Measurements from ENCODE around the gene DLGAP1.

Gene DLGAP1

GRCh38 chr18:3723554-3723953, 731.6 kb downstream of the DLGAP1 start:
- Histone ChIP-seq H3K4me3 (replicated peaks; ENCODE audit: insufficient read depth, low read length) (no peak overlapping the region), H3K27ac (replicated peaks) (peak overlapping the region; percentile 12; the same call in 1 of the 2 replicates), H3K27me3 (ENCODE audit: insufficient read depth, poor library complexity, severe bottlenecking) (no peaks in the 10 kb centered on the region)
- peak; percentile 21 for TF ChIP-seq REST (IDR thresholded peaks at IDR 0.05; ENCODE audit: insufficient replicate concordance, low read depth)
- no peak for TF ChIP-seq GABPA (IDR thresholded peaks at IDR 0.05; ENCODE audit: low read depth)
- peak in 1 of 2 experiments; percentile 44 for DNase-seq (ENCODE audit: low read depth in 1 of 2, low spot score in 1 of 2)

DNA sequence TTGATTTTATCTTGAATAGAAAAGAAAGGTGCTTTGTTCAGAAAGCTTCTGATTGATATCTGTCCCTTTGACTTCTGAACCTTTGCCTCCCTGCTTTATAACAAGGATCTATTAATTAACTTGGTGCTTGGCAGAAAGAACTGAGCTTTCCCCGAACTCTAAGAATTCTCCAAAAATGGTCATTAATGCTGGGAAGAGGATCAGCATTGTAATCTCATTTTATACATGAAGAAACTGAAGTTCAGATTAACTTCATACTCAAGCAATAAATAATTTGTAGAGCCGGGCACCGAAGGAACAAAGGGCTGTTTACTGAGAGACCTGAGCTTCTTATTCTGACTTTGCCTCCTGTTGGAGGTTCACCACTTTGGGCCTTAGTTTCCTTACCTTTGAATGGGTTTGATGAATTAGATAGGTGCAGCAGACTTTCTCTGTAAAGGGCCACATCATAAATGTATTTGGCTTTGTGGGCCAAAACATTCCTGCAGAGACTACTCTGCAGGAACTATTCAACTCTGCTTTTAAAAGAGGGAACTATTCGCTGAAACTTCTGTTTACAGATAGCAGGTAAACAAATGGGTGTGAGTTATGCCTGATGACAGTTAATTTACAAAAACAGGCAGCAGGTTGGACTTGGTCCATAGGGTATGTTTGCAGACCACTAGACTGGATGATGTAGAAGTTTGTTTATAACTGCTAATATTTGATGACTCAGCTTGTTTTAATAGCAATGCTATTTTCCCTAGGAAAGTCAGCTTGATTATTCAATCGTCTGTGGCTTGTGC, 732.3 kb downstream of the DLGAP1 start:
- no peak overlapping the region for H3K4me3 ChIP-seq (replicated peaks; ENCODE audit: insufficient read depth, low read length)
- TF ChIP-seq SPI1 (IDR thresholded peaks at IDR 0.05; ENCODE audit: borderline replicate concordance, low read depth) = no peak
- no peak for TF ChIP-seq GABPA (IDR thresholded peaks at IDR 0.05; ENCODE audit: low read depth)
- no peak for TF ChIP-seq CTCF (IDR thresholded peaks at IDR 0.05; ENCODE audit: insufficient read depth, low read length)
- no peak for TF ChIP-seq REST (IDR thresholded peaks at IDR 0.05; ENCODE audit: insufficient replicate concordance, low read depth)
- TF ChIP-seq POLR2AphosphoS5 (IDR thresholded peaks at IDR 0.05; ENCODE audit: low read depth) = no peak
- H3K27ac ChIP-seq (replicated peaks) = peak overlapping the region; percentile 12
- no peaks in the 10 kb centered on the region for H3K27me3 ChIP-seq (ENCODE audit: insufficient read depth, poor library complexity, severe bottlenecking)
- no peak for DNase-seq (ENCODE audit: low read depth in 1 of 2, low spot score in 1 of 2)

DNA sequence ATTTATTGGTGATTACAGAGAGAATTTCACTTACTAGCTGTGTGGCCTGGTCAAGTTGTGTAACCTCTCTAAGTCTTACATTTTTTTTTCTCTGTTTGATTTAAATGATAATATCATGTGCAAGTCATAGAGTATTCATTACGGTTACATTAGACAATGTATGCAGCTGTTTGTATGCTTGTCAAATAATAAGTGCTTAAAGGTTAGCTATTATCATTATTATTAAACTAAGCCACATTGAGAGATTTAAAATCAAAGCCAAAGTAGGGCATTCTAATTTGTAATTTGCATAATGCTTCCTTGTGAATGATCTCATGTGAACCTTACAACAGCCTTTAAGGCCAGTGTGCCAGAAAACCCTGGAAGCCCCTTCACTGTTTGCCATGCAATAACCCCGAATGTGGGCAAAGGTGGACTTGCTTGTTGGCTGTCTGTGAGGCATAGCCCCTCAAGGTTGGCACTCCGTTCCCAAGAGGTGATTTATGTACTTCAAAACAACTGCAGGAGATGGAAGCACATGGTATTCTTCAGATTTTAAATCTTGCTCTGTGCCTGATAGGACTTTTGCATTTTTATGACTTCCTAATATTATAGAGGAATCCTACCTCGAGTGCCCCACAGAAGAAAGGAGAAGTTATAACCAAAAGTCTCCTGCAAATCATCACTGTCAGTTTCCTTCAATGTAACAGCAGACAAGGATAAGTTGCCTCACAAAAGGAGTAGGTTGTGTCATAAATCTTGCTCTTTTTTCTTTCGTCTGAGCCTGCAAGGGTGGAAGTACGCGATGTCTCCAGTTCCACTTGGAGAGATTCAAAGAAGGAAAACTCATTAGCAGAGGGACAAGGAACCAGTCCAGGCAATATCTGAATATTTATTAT, 733.1 kb downstream of the DLGAP1 start:
- Histone ChIP-seq H3K27me3 (ENCODE audit: insufficient read depth, poor library complexity, severe bottlenecking) (no peaks in the 10 kb centered on the region), H3K27ac (replicated peaks) (peak overlapping the region; percentile 15), H3K4me3 (replicated peaks; ENCODE audit: insufficient read depth, low read length) (no peak overlapping the region)
- TF ChIP-seq SPI1 (IDR thresholded peaks at IDR 0.05; ENCODE audit: borderline replicate concordance, low read depth) (peak; percentile 48; the same call in 1 of the 2 replicates), REST (IDR thresholded peaks at IDR 0.05; ENCODE audit: insufficient replicate concordance, low read depth) (no peak)
- peak; percentile 77 to 82 for DNase-seq (ENCODE audit: low read depth in 1 of 2, low spot score in 1 of 2)

All from HL-60 (cell line).